ENCODE measurements around the gene BPI.

Gene BPI

DNA sequence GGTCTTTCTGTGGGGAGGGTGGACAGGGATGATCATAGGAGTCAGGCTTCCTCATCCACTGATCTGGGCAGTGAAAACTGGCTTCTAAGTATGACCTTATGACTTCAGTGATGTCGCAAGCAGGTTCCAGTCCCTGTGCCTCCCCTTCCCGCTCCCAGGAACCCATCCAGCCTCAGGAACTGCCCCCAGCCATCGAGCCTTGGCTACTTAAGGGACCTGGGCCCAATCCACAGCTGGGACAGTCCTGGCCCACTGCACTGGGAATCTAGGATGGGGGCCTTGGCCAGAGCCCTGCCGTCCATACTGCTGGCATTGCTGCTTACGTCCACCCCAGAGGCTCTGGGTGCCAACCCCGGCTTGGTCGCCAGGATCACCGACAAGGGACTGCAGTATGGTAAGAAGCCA lies 42.3 kb downstream of the BPI start, which contains the start of gene LBP:
TSS of gene LBP (plus strand) at position 236 of the 405 bp plus-strand sequence. CDS start at position 271, 35 bp downstream.
- Histone ChIP-seq H3K27ac (no peak within 1 kb of the TSS), H3K4me3 (ENCODE audit: low read depth in 1 of 2, low read length in 1 of 2) (no peak within 1 kb of the TSS), H3K9me3 (no peaks in the 10 kb centered on the region), H3K36me3 (peaks cover 4% of the 10 kb centered on the region), H3K4me1 (ENCODE audit: control insufficient read depth in 1 of 2, insufficient read depth in 1 of 2, low read depth in 1 of 2, low read length in 1 of 2) (no peaks in the 10 kb centered on the region), H3K27me3 (no peaks in the 10 kb centered on the region)
- TF ChIP-seq CTCF (IDR thresholded peaks at IDR 0.05) = no peak

- Histone ChIP-seq H3K27me3 (no peaks in the 10 kb centered on the region), H3K27ac (no peak overlapping the region)
- no peak for TF ChIP-seq CTCF (IDR thresholded peaks at IDR 0.05)
Observed at GRCh38 chr20:38346741-38347140, 42.8 kb downstream of the BPI start.

DNA sequence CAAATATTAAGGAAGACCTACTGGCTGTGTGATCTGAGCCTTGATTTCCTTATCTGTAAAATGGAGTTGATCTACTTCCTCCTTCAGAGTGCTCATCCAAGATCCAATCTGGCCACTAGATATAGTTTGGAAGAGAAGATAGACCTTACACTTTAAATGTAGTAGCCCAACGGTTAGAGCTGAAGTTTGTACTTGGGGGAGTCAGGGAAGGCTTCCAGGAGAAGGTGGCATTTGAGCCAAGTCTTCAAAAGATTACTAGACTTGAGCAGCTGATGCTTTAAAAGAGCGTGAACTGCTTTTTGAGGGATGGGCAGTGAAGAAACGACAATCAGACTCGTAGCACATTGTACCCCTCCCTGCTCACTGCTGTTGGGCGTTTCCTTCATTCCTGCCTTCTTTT lies 45.9 kb downstream of the BPI start:
- H3K36me3 ChIP-seq = no peaks in the 10 kb centered on the region
- H3K27ac ChIP-seq = no peak overlapping the region
- no peak overlapping the region for H3K4me3 ChIP-seq (ENCODE audit: low read depth in 1 of 2, low read length in 1 of 2)
- H3K4me1 ChIP-seq (ENCODE audit: control insufficient read depth in 1 of 2, insufficient read depth in 1 of 2, low read depth in 1 of 2, low read length in 1 of 2) = no peaks in the 10 kb centered on the region
- TF ChIP-seq CTCF (IDR thresholded peaks at IDR 0.05) = no peak
- no peaks in the 10 kb centered on the region for H3K27me3 ChIP-seq
- no peaks in the 10 kb centered on the region for H3K9me3 ChIP-seq

More at GRCh38 chr20:38346741-38347140, 42.8 kb downstream of the BPI start:
- Histone ChIP-seq H3K9me3 (no peaks in the 10 kb centered on the region), H3K4me1 (ENCODE audit: control insufficient read depth in 1 of 2, insufficient read depth in 1 of 2, low read depth in 1 of 2, low read length in 1 of 2) (no peaks in the 10 kb centered on the region), H3K36me3 (peaks cover 2% of the 10 kb centered on the region), H3K4me3 (ENCODE audit: low read depth in 1 of 2, low read length in 1 of 2) (no peak overlapping the region)

DNA sequence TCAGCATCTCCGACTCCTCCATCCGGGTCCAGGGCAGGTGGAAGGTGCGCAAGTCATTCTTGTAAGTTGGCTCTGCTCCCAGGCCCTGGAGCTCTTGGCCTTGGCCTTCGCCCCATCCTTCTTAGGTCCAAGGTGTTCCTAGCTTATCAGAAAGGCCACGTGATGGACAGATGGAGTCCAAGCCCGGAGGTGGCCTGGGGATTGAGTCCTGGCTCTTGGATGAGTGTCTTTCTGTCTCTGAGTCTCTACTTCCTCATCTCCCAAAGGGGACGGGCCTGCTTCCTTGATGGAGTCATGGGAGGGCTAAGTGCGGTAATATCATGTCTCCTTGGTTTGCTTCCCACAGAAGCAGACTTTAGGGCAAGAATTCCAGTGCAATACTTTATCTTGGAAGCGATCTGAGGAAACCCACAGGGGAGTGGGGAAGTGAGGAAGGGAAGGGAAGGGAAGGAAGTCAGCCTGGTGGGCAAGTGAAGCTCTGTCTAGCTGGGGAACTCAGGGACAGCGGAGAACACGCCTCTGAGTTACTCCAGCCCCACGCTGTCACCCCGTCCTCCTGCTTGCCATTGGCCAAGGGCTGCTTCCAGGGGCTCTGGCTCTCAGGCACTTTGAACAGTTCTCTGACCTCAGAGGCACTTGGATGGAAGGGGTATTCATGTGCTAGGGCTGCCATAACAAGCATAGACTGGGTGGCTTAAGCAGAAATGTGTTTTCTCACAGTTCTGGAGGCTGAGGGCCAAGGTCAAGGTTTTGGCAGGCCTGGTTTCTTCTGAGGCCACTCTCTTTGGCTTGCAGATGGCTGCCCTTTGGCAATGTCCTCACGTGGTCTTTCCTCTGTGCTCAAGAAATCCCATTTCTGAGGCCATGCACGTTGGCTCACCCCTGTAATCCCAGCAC lies 47.2 kb downstream of the BPI start:
- TF ChIP-seq CTCF (IDR thresholded peaks at IDR 0.05) = no peak
- no peak overlapping the region for H3K4me3 ChIP-seq (ENCODE audit: low read depth in 1 of 2, low read length in 1 of 2)
- no peaks in the 10 kb centered on the region for H3K4me1 ChIP-seq (ENCODE audit: control insufficient read depth in 1 of 2, insufficient read depth in 1 of 2, low read depth in 1 of 2, low read length in 1 of 2)
- no peak overlapping the region for H3K27ac ChIP-seq
- H3K27me3 ChIP-seq = no peaks in the 10 kb centered on the region
- no peaks in the 10 kb centered on the region for H3K36me3 ChIP-seq
- no peaks in the 10 kb centered on the region for H3K9me3 ChIP-seq

GRCh38 chr20:38353316-38353715 lies 49.4 kb downstream of the BPI start:
- no peak for TF ChIP-seq CTCF (IDR thresholded peaks at IDR 0.05)
- Histone ChIP-seq H3K27ac (no peak overlapping the region), H3K27me3 (no peaks in the 10 kb centered on the region), H3K4me3 (ENCODE audit: low read depth in 1 of 2, low read length in 1 of 2) (no peak overlapping the region), H3K9me3 (no peaks in the 10 kb centered on the region), H3K4me1 (ENCODE audit: control insufficient read depth in 1 of 2, insufficient read depth in 1 of 2, low read depth in 1 of 2, low read length in 1 of 2) (no peaks in the 10 kb centered on the region), H3K36me3 (no peaks in the 10 kb centered on the region)
